ENCODE measurements around the gene RBM15. TPM values are rescaled to one million over a fixed set of nuclear protein-coding genes. Genes with fewer than 3 reads are reported as not detected.

RBM15 gene
- total RNA-seq, 1 donor from 2014 or later = 20.4 TPM

DNA sequence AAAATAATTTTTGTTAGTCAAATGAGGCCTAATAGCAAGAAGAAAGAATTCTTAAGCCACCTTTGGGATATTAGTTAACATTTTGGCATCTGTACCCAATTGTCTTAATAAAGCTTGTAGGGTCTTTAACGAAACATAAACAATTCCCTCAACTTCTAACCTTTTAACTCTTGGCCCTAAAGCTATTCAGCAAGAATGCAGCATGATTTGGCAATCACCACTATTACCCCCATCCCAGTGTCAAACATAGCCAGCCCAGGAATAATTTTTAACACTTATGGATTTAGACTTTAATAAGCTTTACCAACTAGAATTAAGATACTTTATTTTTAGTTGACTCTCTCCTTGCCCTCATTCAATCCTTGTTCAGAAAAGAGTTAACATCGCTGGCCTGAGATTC, 54.1 kb downstream of the RBM15 start:
- H3K4me2 ChIP-seq (ENCODE audit: low read length) = peak overlapping the region; percentile 28
- peaks cover 14% of the 10 kb centered on the region for H3K36me3 Mint-ChIP-seq (ENCODE audit: low read depth, unreplicated experiment)

DNA sequence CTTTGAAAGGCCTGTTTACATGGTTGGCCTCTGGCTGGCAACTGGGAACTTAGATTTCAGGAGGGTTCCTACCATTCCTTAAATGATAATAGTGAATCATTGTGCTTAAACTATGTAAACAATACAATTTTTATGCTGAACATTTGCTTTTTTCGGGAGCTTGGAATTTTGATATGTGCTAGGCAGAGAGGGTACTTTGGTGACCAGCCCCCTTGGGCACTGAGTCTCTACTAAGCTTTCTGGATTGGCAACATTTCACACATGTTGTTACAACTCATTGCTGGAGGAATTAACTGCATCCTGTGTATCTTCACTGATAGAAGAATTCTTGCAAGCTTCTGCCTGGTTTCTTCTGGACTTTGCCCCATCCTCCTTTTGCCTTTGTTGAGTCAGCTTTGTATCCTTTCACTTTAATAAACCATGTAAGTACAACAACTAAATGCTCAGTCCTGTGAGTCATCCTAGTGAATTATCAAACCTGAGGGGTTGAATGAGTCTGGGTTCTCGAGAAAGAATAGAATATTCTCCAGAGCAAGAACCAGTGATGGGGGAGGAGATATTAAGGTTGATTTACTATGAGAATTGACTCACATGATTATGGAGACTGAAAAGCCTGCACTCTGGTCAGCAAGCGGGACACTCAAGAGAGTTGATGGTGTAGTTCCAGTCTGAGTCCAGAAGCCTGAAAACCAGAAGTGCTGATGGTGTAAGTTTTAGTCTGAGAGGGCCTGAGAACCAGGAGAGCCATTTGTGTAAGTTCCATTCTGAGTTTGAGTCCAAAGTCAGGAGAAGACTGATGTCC, 54.7 kb downstream of the RBM15 start:
- H3K27ac ChIP-seq (ENCODE audit: low read depth, low read length) = peak overlapping the region; percentile 9
- H3K27ac Mint-ChIP-seq (ENCODE audit: unreplicated experiment) = peak overlapping the region; percentile 85
- H3K4me2 ChIP-seq (ENCODE audit: low read length) = peak overlapping the region; percentile 28
- no peaks in the 10 kb centered on the region for H3K27me3 ChIP-seq (ENCODE audit: insufficient read depth, low read length)
- H3K4me1 ChIP-seq (ENCODE audit: insufficient read depth, low read length) = peaks cover 18% of the 10 kb centered on the region
- DNase-seq (ENCODE audit: low read depth) (peak; percentile 81), FAIRE-seq (peak; percentile 76)
- H3K4me3 Mint-ChIP-seq (ENCODE audit: unreplicated experiment) = no peak overlapping the region
- TF ChIP-seq, protein P1, sequence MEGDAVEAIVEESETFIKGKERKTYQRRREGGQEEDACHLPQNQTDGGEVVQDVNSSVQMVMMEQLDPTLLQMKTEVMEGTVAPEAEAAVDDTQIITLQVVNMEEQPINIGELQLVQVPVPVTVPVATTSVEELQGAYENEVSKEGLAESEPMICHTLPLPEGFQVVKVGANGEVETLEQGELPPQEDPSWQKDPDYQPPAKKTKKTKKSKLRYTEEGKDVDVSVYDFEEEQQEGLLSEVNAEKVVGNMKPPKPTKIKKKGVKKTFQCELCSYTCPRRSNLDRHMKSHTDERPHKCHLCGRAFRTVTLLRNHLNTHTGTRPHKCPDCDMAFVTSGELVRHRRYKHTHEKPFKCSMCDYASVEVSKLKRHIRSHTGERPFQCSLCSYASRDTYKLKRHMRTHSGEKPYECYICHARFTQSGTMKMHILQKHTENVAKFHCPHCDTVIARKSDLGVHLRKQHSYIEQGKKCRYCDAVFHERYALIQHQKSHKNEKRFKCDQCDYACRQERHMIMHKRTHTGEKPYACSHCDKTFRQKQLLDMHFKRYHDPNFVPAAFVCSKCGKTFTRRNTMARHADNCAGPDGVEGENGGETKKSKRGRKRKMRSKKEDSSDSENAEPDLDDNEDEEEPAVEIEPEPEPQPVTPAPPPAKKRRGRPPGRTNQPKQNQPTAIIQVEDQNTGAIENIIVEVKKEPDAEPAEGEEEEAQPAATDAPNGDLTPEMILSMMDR (IDR thresholded peaks at IDR 0.05; ENCODE audit: insufficient read depth, low read depth, low read length) = no peak
- TF ChIP-seq EZH2 (IDR thresholded peaks at IDR 0.05; ENCODE audit: insufficient read depth, low read length) = no peak
- no peaks in the 10 kb centered on the region for H4K20me1 ChIP-seq (ENCODE audit: insufficient read depth, low read length)
- H3K9me3 Mint-ChIP-seq (ENCODE audit: unreplicated experiment) = peaks cover 2% of the 10 kb centered on the region
- no peak overlapping the region for H3K9ac ChIP-seq (ENCODE audit: low read length)
- H3K4me1 Mint-ChIP-seq (ENCODE audit: low read depth, unreplicated experiment) = peaks cover 26% of the 10 kb centered on the region
- peaks cover 14% of the 10 kb centered on the region for H3K36me3 Mint-ChIP-seq (ENCODE audit: low read depth, unreplicated experiment)
- no peaks in the 10 kb centered on the region for H3K36me3 ChIP-seq (ENCODE audit: insufficient read depth, low read length)
- H3K4me3 ChIP-seq (ENCODE audit: insufficient read depth, low read depth, low read length) = no peak overlapping the region
- peaks cover 3% of the 10 kb centered on the region for H3K79me2 ChIP-seq (ENCODE audit: insufficient read depth, low read length)
- no peaks in the 10 kb centered on the region for H3K9me3 ChIP-seq (ENCODE audit: insufficient read depth, low read depth, low read length)
- H2AFZ ChIP-seq (ENCODE audit: low read depth, low read length) = no peak overlapping the region
- H3K27me3 Mint-ChIP-seq (ENCODE audit: low read depth, unreplicated experiment) = no peaks in the 10 kb centered on the region

More for the DNA sequence above, 54.1 kb downstream of the RBM15 start:
- no peak overlapping the region for H3K27ac ChIP-seq (ENCODE audit: low read depth, low read length)
- DNase-seq (ENCODE audit: low read depth) (no peak), FAIRE-seq (no peak)
- no peaks in the 10 kb centered on the region for H3K36me3 ChIP-seq (ENCODE audit: insufficient read depth, low read length)
- Mint-ChIP-seq H3K27me3 (ENCODE audit: low read depth, unreplicated experiment) (no peaks in the 10 kb centered on the region), H3K4me3 (ENCODE audit: unreplicated experiment) (no peak overlapping the region), H3K9me3 (ENCODE audit: unreplicated experiment) (peaks cover 2% of the 10 kb centered on the region), H3K27ac (ENCODE audit: unreplicated experiment) (peak overlapping the region; percentile 85), H3K4me1 (ENCODE audit: low read depth, unreplicated experiment) (peaks cover 26% of the 10 kb centered on the region)
- H3K4me3 ChIP-seq (ENCODE audit: insufficient read depth, low read depth, low read length) = no peak overlapping the region
- H2AFZ ChIP-seq (ENCODE audit: low read depth, low read length) = no peak overlapping the region
- H4K20me1 ChIP-seq (ENCODE audit: insufficient read depth, low read length) = no peaks in the 10 kb centered on the region
- H3K9ac ChIP-seq (ENCODE audit: low read length) = no peak overlapping the region
- H3K27me3 ChIP-seq (ENCODE audit: insufficient read depth, low read length) = no peaks in the 10 kb centered on the region
- no peaks in the 10 kb centered on the region for H3K9me3 ChIP-seq (ENCODE audit: insufficient read depth, low read depth, low read length)
- no peak for TF ChIP-seq EZH2 (IDR thresholded peaks at IDR 0.05; ENCODE audit: insufficient read depth, low read length)
- TF ChIP-seq, protein P1 (IDR thresholded peaks at IDR 0.05; ENCODE audit: insufficient read depth, low read depth, low read length) = no peak
- peaks cover 18% of the 10 kb centered on the region for H3K4me1 ChIP-seq (ENCODE audit: insufficient read depth, low read length)
- peaks cover 3% of the 10 kb centered on the region for H3K79me2 ChIP-seq (ENCODE audit: insufficient read depth, low read length)

DNA sequence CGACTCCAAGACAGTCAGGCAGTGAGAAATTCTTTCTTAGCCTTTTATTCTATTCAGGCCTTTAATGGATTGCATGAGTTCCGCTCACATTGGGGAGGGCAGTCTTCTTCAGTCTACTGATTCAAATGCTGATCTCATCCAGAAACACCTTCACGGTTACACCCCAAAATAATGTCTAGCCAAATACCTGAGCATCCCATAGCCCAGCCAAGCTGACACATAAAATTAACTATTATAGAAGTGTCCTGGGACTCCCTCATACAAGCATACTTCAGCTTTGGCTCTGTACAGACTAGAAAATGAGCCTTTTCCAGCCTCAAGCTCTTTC, 55.3 kb downstream of the RBM15 start:
- Histone ChIP-seq H3K4me1 (ENCODE audit: insufficient read depth, low read length) (peaks cover 18% of the 10 kb centered on the region), H4K20me1 (ENCODE audit: insufficient read depth, low read length) (no peaks in the 10 kb centered on the region), H3K4me3 (ENCODE audit: insufficient read depth, low read depth, low read length) (no peak overlapping the region), H3K9me3 (ENCODE audit: insufficient read depth, low read depth, low read length) (no peaks in the 10 kb centered on the region), H3K9ac (ENCODE audit: low read length) (no peak overlapping the region), H2AFZ (ENCODE audit: low read depth, low read length) (no peak overlapping the region), H3K79me2 (ENCODE audit: insufficient read depth, low read length) (no peaks in the 10 kb centered on the region), H3K27ac (ENCODE audit: low read depth, low read length) (peak overlapping the region; percentile 9), H3K36me3 (ENCODE audit: insufficient read depth, low read length) (no peaks in the 10 kb centered on the region), H3K27me3 (ENCODE audit: insufficient read depth, low read length) (no peaks in the 10 kb centered on the region), H3K4me2 (ENCODE audit: low read length) (peak overlapping the region; percentile 28)
- H3K36me3 Mint-ChIP-seq (ENCODE audit: low read depth, unreplicated experiment) = peaks cover 14% of the 10 kb centered on the region
- peaks cover 2% of the 10 kb centered on the region for H3K9me3 Mint-ChIP-seq (ENCODE audit: unreplicated experiment)
- peaks cover 26% of the 10 kb centered on the region for H3K4me1 Mint-ChIP-seq (ENCODE audit: low read depth, unreplicated experiment)
- H3K4me3 Mint-ChIP-seq (ENCODE audit: unreplicated experiment) = no peak overlapping the region
- FAIRE-seq = no peak
- H3K27ac Mint-ChIP-seq (ENCODE audit: unreplicated experiment) = peak overlapping the region; percentile 85
- DNase-seq (ENCODE audit: low read depth) = no peak
- H3K27me3 Mint-ChIP-seq (ENCODE audit: low read depth, unreplicated experiment) = no peaks in the 10 kb centered on the region
- no peak for TF ChIP-seq EZH2 (IDR thresholded peaks at IDR 0.05; ENCODE audit: insufficient read depth, low read length)
- TF ChIP-seq, protein P1 (IDR thresholded peaks at IDR 0.05; ENCODE audit: insufficient read depth, low read depth, low read length) = no peak
